CD4-positive, alpha-beta T cell treated with Interleukin-17A for 1 hour (primary cell): Measurements from ENCODE around the gene SOX15.
"Not testable (repeated sequence)": the region's sequence is repeated elsewhere in the genome, so short reads cannot be mapped to it uniquely, and the experiment has no call there.

Source experiments
- DNase-seq: peaks from one replicate; pipeline ENCODE4 v3.0.0-alpha.2; 2020

The SOX15 gene

GRCh38 chr17:7606280-7606679 is 16.4 kb upstream of the SOX15 start:
- no peak for DNase-seq

GRCh38 chr17:7597561-7597960 is 7.7 kb upstream of the SOX15 start:
- not testable (repeated sequence) for DNase-seq

GRCh38 chr17:7593296-7593695 is 3.4 kb upstream of the SOX15 start:
- no peak for DNase-seq

GRCh38 chr17:7592422-7593021 is 2.6 kb upstream of the SOX15 start:
- no peak for DNase-seq

DNA sequence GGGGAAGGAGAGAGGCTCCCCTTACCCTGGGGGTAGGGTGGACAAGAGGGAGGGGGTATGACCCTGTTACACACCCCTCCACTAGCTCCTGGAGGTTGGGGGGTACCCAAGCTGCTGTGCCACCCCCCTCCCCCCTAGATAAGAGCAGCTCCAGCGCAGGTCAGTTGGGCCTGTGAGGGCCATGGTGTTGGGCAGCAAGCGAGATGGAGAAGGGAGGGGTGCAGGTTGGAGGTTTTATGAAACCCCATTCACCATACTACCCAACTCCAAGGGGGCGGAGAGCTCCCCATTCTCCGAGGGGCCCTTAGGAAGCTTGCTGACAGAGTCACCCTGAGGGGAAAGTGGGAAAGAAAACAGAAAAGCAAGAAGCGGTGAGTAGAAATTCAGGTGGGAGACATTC is 1.7 kb upstream of the SOX15 start:
- DNase-seq = no peak

DNA sequence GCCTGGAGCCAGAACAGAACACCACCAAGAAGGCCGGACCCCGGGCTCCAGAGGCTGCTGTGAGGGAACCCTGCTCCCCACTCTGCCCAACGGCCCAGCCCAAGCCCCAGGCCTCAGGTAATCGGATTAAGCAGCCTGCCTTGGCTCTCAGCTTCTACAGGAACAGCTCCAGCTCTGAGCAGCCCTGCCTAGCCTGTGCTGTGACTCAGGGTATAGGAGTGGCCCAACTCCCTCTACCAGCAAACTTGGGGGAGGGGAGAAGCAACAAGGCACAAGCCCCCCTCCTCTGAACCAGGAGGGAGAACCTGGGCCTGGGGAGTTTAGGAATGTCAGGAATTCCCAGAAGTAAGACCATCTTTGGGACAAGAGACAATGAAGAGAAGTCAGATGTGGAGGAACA is 849 bp upstream of the SOX15 start:
- no peak for DNase-seq

DNA sequence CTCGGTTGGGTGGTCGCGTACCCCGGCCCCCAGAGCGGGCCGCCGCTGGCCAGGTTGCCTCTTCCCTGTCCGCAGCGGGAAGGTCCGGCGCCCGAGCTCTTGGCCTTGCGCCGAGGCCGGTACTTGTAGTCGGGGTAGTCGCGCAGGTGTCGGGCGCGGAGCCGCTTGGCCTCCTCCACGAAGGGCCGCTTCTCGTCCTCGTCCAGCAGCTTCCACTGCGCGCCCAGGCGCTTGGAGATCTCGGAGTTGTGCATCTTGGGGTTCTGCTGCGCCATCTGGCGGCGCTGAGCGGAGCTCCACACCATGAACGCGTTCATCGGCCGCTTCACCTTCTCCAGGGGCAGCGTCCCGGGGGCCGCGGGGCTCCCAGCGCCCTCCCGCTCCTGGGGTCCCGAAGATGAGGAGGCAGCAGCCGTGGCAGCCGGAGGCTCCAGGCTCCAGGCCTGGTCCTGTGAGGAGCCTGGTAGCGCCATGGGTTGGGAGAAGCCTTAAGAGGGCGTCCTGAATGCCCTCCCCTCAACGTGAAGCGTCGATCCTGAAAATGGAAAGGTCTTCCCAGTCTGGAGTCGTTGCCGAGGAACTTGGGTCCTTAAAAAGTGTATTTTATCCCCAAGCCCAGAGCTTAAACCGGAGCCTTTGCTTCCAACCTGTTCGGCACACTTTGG is 558 bp downstream of the SOX15 start:
- peak; percentile 71 for DNase-seq

DNA sequence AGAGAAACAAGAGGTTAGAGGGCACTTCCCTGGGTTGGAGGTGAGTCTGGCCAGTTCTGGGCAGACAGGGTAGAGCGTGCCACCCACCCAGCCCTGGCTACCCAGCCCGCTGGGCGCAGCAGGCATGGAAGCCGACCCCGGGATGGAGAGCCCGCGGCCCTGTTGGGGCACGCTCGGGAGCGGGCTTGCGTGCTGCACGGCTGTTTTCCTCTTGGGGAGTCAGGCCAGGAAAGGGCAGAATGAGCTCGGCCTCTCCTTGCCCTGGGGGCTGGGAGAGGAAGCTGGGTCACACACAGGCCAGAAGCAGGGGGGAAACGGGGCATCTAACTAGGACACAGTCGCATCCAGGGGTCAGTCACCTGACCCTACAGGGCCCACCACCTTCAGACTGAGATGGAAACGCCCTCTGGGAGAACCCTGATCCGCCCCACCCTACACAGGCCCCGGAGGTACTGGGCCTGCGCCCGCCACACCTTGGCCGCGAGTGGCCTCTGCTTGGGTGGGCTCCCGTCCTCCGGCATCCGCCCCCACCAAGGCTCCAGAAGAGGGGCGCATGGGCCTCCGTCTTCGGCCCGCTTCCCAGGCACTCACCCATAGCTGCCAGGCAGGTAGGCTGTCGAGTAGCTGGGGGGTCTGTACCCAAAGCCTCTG is 1.2 kb downstream of the SOX15 start:
- DNase-seq = no peak

GRCh38 chr17:7587420-7588151 is 2.3 kb downstream of the SOX15 start:
- no peak for DNase-seq

DNA sequence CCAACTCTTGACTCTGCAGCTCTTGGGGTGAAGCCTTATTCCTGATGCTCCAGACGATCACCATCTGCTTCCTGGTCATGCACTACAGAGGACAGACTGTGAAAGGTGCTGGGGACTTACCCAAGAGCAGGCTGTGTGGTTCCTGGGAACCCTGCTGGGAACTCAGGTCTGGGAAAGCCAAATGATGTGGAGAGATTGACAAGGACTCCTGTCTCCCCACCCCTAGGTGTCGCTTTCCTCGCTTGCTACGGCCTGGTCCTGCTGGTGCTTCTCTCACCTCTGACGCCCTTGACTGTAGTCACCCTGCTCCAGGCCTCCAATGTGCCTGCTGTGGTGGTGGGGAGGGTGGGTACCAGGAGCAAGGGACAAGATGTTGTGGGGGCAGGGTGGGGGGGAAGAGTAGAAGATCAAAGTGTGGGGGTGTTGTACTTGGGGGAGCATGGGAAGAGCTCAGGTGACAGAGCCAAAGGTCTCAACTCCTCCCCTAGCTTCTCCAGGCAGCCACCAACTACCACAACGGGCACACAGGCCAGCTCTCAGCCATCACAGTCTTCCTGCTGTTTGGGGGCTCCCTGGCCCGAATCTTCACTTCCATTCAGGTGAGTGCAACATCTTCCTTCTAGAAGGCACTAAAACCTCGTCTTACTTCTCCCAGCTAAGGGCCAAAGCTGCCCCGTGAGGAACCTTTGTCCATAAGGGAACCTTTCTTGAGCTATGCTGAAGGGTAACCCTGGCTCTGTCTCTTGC is 3.0 kb downstream of the SOX15 start:
- no peak for DNase-seq

- peak; percentile 97 for DNase-seq
These were observed 6.4 kb downstream of the SOX15 start, which contains the start of gene MPDU1 for GRCh38 chr17:7583253-7584109. MPDU1 (plus strand) TSS chr17:7583852; CDS start chr17:7583863, 11 bp downstream.

- no peak for DNase-seq
These were observed 7.3 kb downstream of the SOX15 start for GRCh38 chr17:7582396-7583252.

GRCh38 chr17:7580604-7581575 is 9.0 kb downstream of the SOX15 start:
- no peak for DNase-seq

GRCh38 chr17:7579834-7580603 is 9.9 kb downstream of the SOX15 start:
- DNase-seq = peak; percentile 58

- DNase-seq = peak; percentile 76
These were observed 10.7 kb downstream of the SOX15 start, which contains the start of gene CD68 for GRCh38 chr17:7579001-7579833. CD68 (plus strand) TSS chr17:7579638; CDS start chr17:7579678, 40 bp downstream.

GRCh38 chr17:7577327-7578199 is 12.3 kb downstream of the SOX15 start:
- no peak for DNase-seq
